Measurements from ENCODE around the gene ARHGAP23.

DNA sequence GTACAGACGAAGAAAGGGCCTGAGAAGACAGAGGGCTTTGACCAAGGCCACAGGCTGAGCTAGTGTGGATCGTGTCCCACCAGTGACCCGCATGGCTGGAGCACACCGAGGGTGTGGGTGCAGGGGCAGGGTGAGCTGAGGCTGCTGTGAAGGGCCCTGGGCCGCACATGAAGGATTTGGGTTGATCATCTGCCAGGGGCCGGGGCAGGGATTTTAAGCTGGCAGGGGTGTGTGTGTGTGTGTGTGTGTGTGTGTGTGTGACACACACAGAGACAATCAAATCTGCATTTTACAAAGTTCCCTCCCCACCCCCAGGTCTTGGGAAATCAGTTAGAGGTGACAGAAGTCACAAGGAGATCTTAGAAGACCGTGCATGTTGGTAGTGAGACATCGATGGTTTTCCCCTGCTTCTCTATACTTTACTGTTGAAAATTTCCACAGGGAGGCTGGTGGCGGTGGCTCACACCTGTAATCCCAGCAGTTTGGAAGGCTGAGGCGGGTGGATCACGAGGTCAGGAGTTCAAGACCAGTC lies 112.3 kb downstream of the ARHGAP23 start:
- TF ChIP-seq CTCF (IDR thresholded peaks at IDR 0.05) (no peak), POLR2A (IDR thresholded peaks at IDR 0.05) (no peak), EP300 (IDR thresholded peaks at IDR 0.05) (no peak), POLR2AphosphoS5 (IDR thresholded peaks at IDR 0.05) (no peak)
